Activated CD4-positive, CD25-positive, alpha-beta regulatory T cell treated with anti-CD3 and anti-CD28 coated beads, Interleukin-2, amount 50 U/mL, for 24 hours (primary cell): ENCODE results near the gene CCDC116.
"Not testable (repeated sequence)": the region's sequence is repeated elsewhere in the genome, so short reads cannot be mapped to it uniquely, and the experiment has no call there.

Experiments used
- ATAC-seq, 2 donors: fragments of 150-1000 bp; cut with Tn5 transposase; one replicate each; pipeline ENCODE4 v1.10.0; 2021; ENCODE audit warnings: mild to moderate bottlenecking in 1 of 2, moderate library complexity in 1 of 2

The CCDC116 gene

GRCh38 chr22:21652547-21653545, 20.3 kb downstream of the CCDC116 start:
- no peak for ATAC-seq

- ATAC-seq, result no peak
Measured at GRCh38 chr22:21657020-21657359, 24.4 kb downstream of the CCDC116 start.

GRCh38 chr22:21657360-21658032, 24.9 kb downstream of the CCDC116 start:
- peak; percentile 92 to 93 for ATAC-seq

- no peak for ATAC-seq
Measured at GRCh38 chr22:21659864-21660525, 27.4 kb downstream of the CCDC116 start.

GRCh38 chr22:21660904-21661303, 28.3 kb downstream of the CCDC116 start:
- no peak for ATAC-seq

- no peak for ATAC-seq
Measured at GRCh38 chr22:21661991-21662390, 29.4 kb downstream of the CCDC116 start.

- ATAC-seq, result no peak
Measured at GRCh38 chr22:21663738-21664137, 31.2 kb downstream of the CCDC116 start.

GRCh38 chr22:21665047-21665851, 32.7 kb downstream of the CCDC116 start:
- ATAC-seq, result no peak

- no peak for ATAC-seq
Measured at GRCh38 chr22:21666786-21667185, 34.2 kb downstream of the CCDC116 start.

- ATAC-seq, result no peak
Measured at GRCh38 chr22:21669026-21669425, 36.5 kb downstream of the CCDC116 start.

GRCh38 chr22:21672107-21672629, 39.6 kb downstream of the CCDC116 start:
- no peak for ATAC-seq

- ATAC-seq, result no peak
Measured at GRCh38 chr22:21673534-21674321, 41.2 kb downstream of the CCDC116 start.

GRCh38 chr22:21674638-21675245, 42.2 kb downstream of the CCDC116 start:
- ATAC-seq, result no peak

GRCh38 chr22:21677606-21678443, 45.3 kb downstream of the CCDC116 start:
- ATAC-seq, result no peak

GRCh38 chr22:21678842-21679241, 46.3 kb downstream of the CCDC116 start:
- ATAC-seq, result not testable (repeated sequence)

- no peak for ATAC-seq
Measured at GRCh38 chr22:21679383-21679782, 46.8 kb downstream of the CCDC116 start.

GRCh38 chr22:21680830-21681565, 48.4 kb downstream of the CCDC116 start:
- ATAC-seq, result no peak

- peak in 1 of 2 donors; percentile 21 for ATAC-seq
Measured at GRCh38 chr22:21681566-21682370, 49.2 kb downstream of the CCDC116 start.
